M059J (cell line): Measurements from ENCODE around the gene DISP2. TPM values are rescaled to one million over a fixed set of nuclear protein-coding genes. Genes with fewer than 3 reads are reported as not detected.

Experiments
- DNase-seq: peaks from one replicate; pipeline ENCODE4 v3.0.0-alpha.2; 2012; ENCODE audit warnings: low read depth
- total RNA-seq: library from RNA; depleted of rRNA; stranded (reverse); fragments of >200 nt; shearing (Covaris generic); gene quantifications from 2 replicates; pipeline ENCODE4 v1.2.3, GENCODE V29; 2014

The DISP2 gene
- total RNA-seq, 1 experiment from 2014 or later = 0.49 TPM

GRCh38 chr15:40343512-40343911 lies 14.5 kb upstream of the DISP2 start:
- peak; percentile 98 for DNase-seq

- DNase-seq = no peak
These were observed 13.8 kb upstream of the DISP2 start for GRCh38 chr15:40344217-40344616.

DNA sequence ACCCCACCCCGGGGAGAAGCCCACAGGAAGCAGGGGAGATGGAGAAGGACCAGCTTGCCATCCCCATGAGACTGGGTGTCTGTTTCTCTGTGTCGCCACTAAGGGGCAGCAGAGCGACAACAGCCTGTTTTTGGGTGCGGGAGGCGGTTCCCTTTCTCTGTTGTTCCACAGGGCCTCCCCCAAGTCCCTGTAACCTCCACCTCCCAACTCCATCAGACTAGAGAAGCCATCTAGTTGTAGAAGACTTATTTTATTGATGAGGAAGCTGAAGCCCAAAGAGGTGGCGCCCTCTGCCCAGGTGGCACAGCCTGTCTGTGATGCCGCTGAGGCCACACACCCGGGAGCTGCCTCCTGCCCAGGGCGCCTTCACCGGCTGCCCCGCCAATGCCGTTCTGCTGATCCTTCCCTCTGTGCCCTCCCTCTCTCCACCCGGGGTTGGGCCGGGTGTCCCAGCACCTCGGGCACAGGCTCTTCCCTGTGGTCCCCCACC lies 13.3 kb upstream of the DISP2 start:
- DNase-seq = peak; percentile 67

- no peak for DNase-seq
These were observed 12.7 kb upstream of the DISP2 start for GRCh38 chr15:40345225-40345866.

DNA sequence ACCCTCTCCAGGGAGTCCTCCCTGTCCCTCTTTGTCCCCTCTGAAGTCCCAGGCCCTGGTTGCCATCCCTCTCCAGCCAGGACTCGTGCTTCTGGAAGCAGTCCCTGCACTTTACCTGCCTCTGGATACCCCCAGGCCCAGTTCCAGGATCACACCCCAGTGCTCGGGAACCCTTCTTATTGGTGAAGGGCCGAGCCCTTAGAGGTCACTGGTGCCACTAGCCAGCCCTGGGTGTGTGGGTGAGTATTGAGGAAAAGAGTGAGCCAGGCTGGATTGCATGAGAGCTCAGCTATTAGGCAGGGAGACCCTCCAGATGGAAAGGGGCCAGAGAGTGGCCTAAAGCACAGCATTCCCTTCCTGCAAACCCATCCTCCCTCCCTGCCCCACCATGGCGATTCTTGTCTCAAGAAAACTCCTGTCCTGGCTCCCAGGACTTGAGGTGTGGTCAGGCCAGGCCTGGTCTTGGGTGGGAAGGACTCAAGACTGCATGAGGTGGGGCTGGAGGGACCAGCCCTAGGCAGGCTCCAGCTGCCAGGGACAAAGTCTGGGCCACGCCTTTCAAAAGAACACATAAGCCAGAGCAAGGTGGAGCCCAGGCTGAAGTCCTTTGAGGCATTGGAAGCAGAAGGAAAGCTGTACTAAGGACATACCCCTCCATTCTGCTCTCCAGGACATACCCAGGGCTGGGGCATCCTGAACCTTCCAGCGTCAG lies 12.0 kb upstream of the DISP2 start:
- DNase-seq = no peak

DNA sequence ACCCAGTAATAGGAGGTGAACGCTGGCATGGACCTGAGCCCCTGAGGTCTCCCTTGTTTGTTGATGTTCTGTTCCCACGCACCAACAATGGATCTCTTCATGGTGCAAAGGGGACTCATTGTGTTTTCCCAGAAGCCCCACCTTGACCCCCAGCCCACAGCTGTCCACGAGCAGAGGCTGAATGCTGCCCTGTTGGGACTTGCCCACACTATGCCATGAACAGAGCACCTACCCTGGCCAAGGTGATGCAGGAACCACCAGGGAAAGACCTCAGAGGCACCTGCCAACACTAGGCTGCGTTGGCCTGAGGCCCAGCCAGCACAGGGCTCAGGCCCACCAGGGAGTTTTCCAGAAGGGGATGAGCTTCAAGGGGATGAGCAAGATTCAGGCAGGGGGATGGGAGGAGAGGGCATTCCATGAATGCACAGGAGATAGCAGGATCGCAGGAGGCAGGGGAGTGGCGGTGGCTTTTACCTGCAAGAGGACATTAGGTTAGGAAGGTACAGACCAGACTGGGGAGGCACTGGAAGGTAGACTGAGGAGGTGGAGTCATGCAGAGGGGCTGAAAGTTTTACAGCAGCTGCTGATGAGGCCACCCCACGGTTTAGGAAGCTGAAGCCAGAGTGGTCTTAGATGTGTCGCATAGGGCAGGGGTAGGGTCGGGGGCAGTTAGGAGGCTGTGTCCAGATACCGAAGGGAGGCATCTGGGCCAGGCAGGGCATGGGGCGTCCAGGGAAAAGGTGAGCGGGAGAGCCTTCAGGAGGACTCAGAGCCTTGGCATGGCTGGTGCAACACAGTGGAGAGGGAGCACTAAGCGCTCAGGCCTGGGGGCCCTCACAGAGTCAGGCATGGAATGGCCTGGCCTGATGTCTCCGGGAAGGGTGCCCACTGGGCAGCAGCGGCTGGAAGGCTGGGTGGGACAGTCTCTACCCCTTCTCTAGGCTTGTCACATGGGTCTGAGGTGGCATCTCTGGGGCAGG lies 11.2 kb upstream of the DISP2 start:
- no peak for DNase-seq

GRCh38 chr15:40347559-40348473 lies 10.2 kb upstream of the DISP2 start:
- DNase-seq = no peak

- DNase-seq = no peak
These were observed 9.5 kb upstream of the DISP2 start for GRCh38 chr15:40348474-40348870.

- no peak for DNase-seq
These were observed 8.9 kb upstream of the DISP2 start for GRCh38 chr15:40349163-40349562.

DNA sequence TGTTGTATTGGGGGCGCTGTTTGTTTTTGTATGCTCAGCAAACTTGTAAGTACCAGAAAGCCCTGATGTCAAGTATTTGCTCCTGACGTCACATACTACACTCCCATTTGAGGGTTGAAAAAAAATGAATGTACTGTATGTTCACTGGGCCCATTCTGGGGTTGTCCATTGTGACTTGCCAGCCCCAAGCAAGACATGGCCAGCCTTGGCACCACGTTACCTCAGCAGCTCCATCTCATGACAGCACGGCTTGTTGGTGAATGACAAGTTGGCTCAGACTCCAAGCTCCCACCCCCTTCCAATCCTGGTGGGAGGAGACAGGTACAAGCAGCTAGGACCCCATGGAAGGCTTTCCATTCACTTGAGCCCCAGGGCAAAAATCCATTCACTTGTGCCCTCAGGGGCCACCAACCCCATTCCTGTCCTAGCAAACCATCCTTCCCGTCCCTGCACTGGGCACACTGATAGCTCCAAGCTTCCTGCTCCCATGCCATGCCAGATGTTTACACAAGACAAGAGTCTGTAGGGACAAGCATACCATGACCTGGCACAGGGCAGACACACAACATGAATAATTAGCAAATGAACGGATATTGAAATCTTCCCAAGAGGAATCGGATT lies 5.6 kb upstream of the DISP2 start:
- no peak for DNase-seq

DNA sequence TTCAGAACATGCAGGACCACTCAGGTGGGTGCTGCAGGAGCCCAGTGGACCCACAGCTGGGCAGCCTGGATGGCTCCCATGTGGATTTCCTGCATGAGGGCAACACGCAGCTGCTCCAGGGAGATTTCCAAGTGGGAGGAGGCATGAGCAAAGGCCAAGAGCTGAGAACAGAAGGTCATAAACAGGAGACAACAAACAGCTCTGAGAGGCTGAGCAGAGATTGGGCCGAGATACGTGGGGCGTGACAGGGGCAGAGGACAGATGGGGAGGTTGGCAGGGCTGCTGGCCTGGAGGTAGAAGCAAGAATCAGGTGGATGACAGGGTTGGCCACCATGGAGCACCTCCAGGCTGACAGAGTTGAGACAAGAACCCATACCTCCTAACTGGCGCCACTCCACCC lies 4.3 kb upstream of the DISP2 start:
- DNase-seq = no peak

DNA sequence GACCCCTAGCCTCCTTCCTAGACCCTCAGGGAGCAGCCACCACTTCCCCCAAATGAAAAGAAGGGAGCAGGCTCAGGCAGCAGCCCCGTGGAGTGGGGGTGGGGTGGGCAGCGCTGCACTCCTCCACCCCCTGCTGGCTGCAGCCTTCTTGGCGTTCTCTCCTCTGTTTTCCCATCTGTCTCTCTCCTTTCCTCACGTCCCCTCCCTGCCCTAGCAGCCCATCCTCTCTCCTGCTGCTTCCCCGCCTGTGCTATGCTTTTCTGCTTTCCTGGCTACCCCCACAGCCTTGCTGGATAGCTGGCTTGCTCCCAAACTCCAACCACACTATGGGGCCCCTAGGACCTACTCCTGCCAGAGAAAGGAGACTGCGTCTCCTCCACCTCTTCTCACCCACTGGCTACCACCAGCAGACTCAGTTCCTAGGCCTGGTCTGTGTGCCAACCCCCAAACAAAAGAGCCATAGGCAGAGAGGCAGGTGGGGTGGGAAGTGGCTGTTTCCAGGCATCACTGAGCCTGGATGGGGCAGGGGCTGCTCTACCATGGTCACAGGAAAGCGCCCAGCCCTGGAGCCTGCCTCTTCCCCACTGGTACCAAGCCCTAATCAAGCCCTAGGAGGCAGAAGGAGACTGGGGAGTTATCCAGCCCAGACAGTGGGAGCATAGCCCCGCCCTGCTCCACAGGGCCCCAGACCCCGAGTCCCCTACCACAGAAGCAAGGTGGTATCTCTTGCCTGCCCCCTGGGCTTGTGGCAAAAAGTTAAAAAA lies 3.4 kb upstream of the DISP2 start:
- DNase-seq = peak; percentile 20

DNA sequence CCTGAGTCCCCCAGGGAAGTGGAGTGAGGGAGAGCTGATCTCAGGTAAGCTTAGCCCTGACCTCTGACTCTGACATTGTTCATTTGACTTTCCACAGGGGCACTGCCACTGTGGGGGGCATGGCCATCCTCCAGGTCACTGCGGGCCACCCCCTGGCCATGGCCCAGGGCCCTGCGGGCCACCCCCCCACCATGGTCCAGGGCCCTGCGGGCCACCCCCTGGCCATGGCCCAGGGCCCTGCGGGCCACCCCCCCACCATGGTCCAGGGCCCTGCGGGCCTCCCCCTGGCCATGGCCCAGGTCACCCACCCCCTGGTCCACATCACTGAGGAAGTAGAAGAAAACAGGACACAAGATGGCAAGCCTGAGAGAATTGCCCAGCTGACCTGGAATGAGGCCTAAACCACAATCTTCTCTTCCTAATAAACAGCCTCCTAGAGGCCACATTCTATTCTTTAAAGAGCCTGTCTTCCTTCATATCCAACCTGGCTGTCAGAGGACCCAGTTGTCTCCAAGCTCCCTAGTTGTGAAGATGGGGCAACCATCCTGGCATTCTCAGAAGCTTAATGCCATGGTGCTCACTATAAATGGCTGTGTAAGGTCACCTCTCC lies 1.9 kb upstream of the DISP2 start:
- DNase-seq = peak; percentile 55

- no peak for DNase-seq
These were observed 773 bp upstream of the DISP2 start for GRCh38 chr15:40357246-40357645.

GRCh38 chr15:40358471-40359353 lies 693 bp downstream of the DISP2 start:
- DNase-seq = no peak

GRCh38 chr15:40360015-40360414 lies 2.0 kb downstream of the DISP2 start:
- DNase-seq = no peak

DNA sequence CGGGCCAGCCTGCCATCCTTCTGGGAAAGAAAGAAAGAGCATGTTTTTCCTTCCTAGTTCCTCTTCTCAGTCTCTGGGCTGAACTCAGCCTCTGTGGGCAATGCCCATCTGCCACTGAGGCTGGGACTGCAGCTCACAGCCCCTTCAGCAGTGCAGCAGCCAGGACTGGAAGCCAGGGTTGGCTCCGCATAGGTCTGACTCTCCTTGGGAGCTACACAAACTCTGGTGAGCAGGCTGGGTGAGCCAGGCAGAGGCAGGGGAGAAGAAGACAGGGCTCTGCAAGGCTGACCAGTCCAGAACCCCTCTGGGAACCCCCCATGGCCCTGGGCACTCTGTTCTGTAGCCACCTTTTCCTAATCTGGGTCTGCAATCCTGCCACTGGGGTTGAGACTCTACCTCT lies 3.6 kb downstream of the DISP2 start:
- DNase-seq = no peak

GRCh38 chr15:40363611-40364010 lies 5.6 kb downstream of the DISP2 start:
- no peak for DNase-seq

DNA sequence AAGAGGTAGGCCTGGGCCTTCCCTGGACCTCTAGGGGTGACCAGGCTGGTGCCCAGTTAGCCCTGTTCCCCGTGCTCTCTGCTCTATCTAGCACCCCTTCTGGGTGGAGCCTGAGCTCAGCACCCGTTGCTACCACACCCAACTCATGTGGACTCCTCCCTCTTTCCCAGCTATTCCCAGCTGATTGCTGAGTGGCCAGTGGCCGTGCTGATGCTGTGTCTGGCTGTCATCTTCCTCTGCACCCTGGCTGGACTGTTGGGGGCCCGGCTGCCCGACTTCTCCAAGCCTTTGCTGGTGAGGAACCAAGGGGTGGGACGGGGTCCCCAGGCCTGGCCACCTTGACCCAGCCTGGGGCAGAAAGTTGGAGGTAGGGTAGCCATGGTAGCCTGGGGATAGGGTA lies 6.2 kb downstream of the DISP2 start:
- no peak for DNase-seq
